CD14-positive monocyte (primary cell): Measurements from ENCODE around the gene ZBED1. TPM values are rescaled to one million over a fixed set of nuclear protein-coding genes. Genes with fewer than 3 reads are reported as not detected.

Experiments used
- DNase-seq, 3 donors: peaks; one replicate each; pipeline ENCODE4 v3.0.0-alpha.2; 2011 to 2022
- H2AFZ ChIP-seq: 2 replicates; pipeline ENCODE4 v1.6.0; 2012; ENCODE audit warnings: mild to moderate bottlenecking, low read depth, low read length, inconsistent platforms; ENCODE audit not compliant: insufficient read depth, poor library complexity, severe bottlenecking
- H3K27ac ChIP-seq, 2 donors: 1 replicate in 1 of 2; 2 replicates in 1 of 2; pipeline ENCODE4 v1.5.1; 2012 to 2013; ENCODE audit warnings: low read length in 2 of 2, control low read depth in 1 of 2, inconsistent platforms in 1 of 2, low read depth in 1 of 2, mild to moderate bottlenecking in 1 of 2
- H3K27me3 ChIP-seq, 2 donors: one replicate each; pipeline versions ENCODE4 v1.6.0 to v1.6.1; 2011 to 2013; ENCODE audit warnings: low read length in 2 of 2; ENCODE audit not compliant: control insufficient read depth in 2 of 2, insufficient read depth in 2 of 2
- H3K36me3 ChIP-seq, 2 donors: replicated peaks in 1 of 2; 1 replicate in 1 of 2; 2 replicates in 1 of 2; pipeline versions ENCODE4 v1.5.1 to v1.6.1; 2012 to 2013; ENCODE audit warnings: low read length in 2 of 2, control low read depth in 1 of 2, inconsistent platforms in 1 of 2, mild to moderate bottlenecking in 1 of 2; ENCODE audit not compliant: insufficient read depth in 2 of 2, control insufficient read depth in 1 of 2
- H3K4me1 ChIP-seq, 2 donors: 1 replicate in 1 of 2; 2 replicates in 1 of 2; pipeline versions ENCODE4 v1.5.1 to v1.6.1; 2012 to 2013; ENCODE audit warnings: low read length in 2 of 2, control low read depth in 1 of 2, inconsistent platforms in 1 of 2, mild to moderate bottlenecking in 1 of 2, moderate library complexity in 1 of 2; ENCODE audit not compliant: insufficient read depth in 2 of 2, control insufficient read depth in 1 of 2
- H3K4me2 ChIP-seq: replicated peaks from 2 replicates; pipeline ENCODE3; 2012; ENCODE audit warnings: low read length, moderate library complexity, mild to moderate bottlenecking; ENCODE audit not compliant: poor library complexity, severe bottlenecking; ENCODE audit errors: extremely low read depth
- H3K4me3 ChIP-seq, 3 experiments: fragments of 200-600 bp in 1 of 3; sonication (generic) in 1 of 3; replicated peaks in 1 of 3; 1 replicate in 2 of 3; 2 replicates in 1 of 3; pipeline ENCODE4 v1.5.1; 2011 to 2013; ENCODE audit warnings: low read length in 3 of 3, mild to moderate bottlenecking in 3 of 3, control low read depth in 2 of 3, low read depth in 2 of 3, inconsistent platforms in 1 of 3, moderate library complexity in 1 of 3
- H3K79me2 ChIP-seq: 2 replicates; pipeline ENCODE4 v1.6.0; 2012; ENCODE audit warnings: mild to moderate bottlenecking, control low read depth, inconsistent platforms, low read length, moderate library complexity; ENCODE audit not compliant: insufficient read depth
- H3K9ac ChIP-seq: 2 replicates; pipeline ENCODE4 v1.6.0; 2017; ENCODE audit warnings: low read length, mild to moderate bottlenecking; ENCODE audit not compliant: insufficient read depth, poor library complexity, severe bottlenecking
- H3K9me3 ChIP-seq, 2 donors: replicated peaks in 1 of 2; 1 replicate in 1 of 2; 2 replicates in 1 of 2; pipeline versions ENCODE4 v1.5.1 to v1.6.1; 2012 to 2013; ENCODE audit warnings: low read length in 2 of 2, control low read depth in 1 of 2; ENCODE audit not compliant: control insufficient read depth in 1 of 2, insufficient read depth in 1 of 2
- H4K20me1 ChIP-seq: 2 replicates; pipeline ENCODE4 v1.6.0; 2012; ENCODE audit warnings: mild to moderate bottlenecking, low read length, control low read depth, moderate library complexity; ENCODE audit not compliant: insufficient read depth
- H3K27ac Mint-ChIP-seq, 7 donors: one replicate each; pipeline ENCODE4 v1.8.0; 2020; ENCODE audit warnings: mild to moderate bottlenecking in 7 of 7, mixed read lengths in 7 of 7, moderate library complexity in 6 of 7, inconsistent platforms in 2 of 7
- H3K27me3 Mint-ChIP-seq, 3 donors: one replicate each; pipeline ENCODE4 v1.8.0; 2021 to 2022; ENCODE audit warnings: low read depth in 3 of 3, mild to moderate bottlenecking in 3 of 3, mixed read lengths in 3 of 3, moderate library complexity in 3 of 3, inconsistent platforms in 1 of 3
- H3K36me3 Mint-ChIP-seq, 2 donors: one replicate each; pipeline ENCODE4 v1.8.0; 2020; ENCODE audit warnings: mixed read lengths in 2 of 2, inconsistent platforms in 1 of 2, mild to moderate bottlenecking in 1 of 2
- H3K4me1 Mint-ChIP-seq: one replicate; pipeline ENCODE4 v1.8.0; 2020; ENCODE audit warnings: mild to moderate bottlenecking, mixed read lengths
- H3K4me3 Mint-ChIP-seq, 2 donors: one replicate each; pipeline ENCODE4 v1.8.0; 2020; ENCODE audit warnings: mild to moderate bottlenecking in 2 of 2, mixed read lengths in 2 of 2, moderate library complexity in 1 of 2
- H3K9me3 Mint-ChIP-seq, 7 donors: one replicate each; pipeline ENCODE4 v1.8.0; 2020 to 2022; ENCODE audit warnings: mixed read lengths in 7 of 7, mild to moderate bottlenecking in 6 of 7, moderate library complexity in 6 of 7, inconsistent platforms in 2 of 7
- WGBS: methylation state at CpG from one replicate; pipeline ENCODE4 v1.1.5; 2013; ENCODE audit warnings: missing lambda C conversion rate; ENCODE audit not compliant: insufficient coverage; 5-methylcytosine and 5-hydroxymethylcytosine counted together
- intact Hi-C, 2 donors: fragments of 100-400 bp; cut with micrococcal nuclease; formaldehyde crosslinking; loops; one replicate each; pipeline versions ENCODE4 v1.15.0 to v1.15.1; 2023
- polyA plus RNA-seq, 3 donors: library from polyadenylated mRNA; depleted of rRNA in 1 of 3; unstranded in 2 of 3; stranded (reverse) in 1 of 3; fragments of 300-500 nt in 2 of 3; fragments of >200 nt in 1 of 3; fragmentation: Illumina TruSeq in 2 of 3; gene quantifications; 1 replicate in 2 of 3; 2 replicates in 1 of 3; pipeline ENCODE4 v1.2.3, GENCODE V29; 2012 to 2021
- TF ChIP-seq, protein P1 (sequence below): fragments of 200-600 bp; IDR thresholded peaks from one replicate; pipeline ENCODE4 v1.8.0; 2022; ENCODE audit warnings: antibody characterized with exemption, mild to moderate bottlenecking

The ZBED1 gene
- polyA plus RNA-seq, 3 donors: 13.9 to 32.1 (median 23.1) TPM

DNA sequence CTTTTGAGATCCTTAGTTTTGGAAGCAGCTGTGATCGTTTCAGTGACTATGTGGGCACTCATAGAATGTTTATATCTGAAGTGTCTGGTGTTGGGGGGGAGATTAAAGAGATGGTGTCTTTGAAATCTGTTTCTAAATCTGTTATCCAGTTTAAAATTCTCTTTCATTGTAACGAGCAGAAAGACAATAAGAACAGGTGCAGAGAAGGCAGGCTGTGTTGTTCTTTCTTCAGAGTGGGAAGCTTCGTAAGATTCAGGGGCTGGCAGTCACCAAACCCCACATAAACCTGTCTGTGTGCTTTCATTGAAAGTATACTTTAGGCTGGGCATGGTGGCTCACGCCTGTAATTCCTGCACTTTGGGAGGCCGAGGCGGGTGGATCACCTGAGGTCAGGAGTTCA lies 16.3 kb upstream of the ZBED1 start:
- H2AFZ ChIP-seq: no peak overlapping the region
- H3K4me3 ChIP-seq: no peak overlapping the region
- no peak overlapping the region for H3K27ac Mint-ChIP-seq
- H3K27ac ChIP-seq: no peak overlapping the region
- H3K27me3 Mint-ChIP-seq: peaks cover 2 to 4% (median 4%) of the 10 kb centered on the region in 3 donors
- H3K9me3 ChIP-seq: no peaks in the 10 kb centered on the region
- TF ChIP-seq, protein P1, sequence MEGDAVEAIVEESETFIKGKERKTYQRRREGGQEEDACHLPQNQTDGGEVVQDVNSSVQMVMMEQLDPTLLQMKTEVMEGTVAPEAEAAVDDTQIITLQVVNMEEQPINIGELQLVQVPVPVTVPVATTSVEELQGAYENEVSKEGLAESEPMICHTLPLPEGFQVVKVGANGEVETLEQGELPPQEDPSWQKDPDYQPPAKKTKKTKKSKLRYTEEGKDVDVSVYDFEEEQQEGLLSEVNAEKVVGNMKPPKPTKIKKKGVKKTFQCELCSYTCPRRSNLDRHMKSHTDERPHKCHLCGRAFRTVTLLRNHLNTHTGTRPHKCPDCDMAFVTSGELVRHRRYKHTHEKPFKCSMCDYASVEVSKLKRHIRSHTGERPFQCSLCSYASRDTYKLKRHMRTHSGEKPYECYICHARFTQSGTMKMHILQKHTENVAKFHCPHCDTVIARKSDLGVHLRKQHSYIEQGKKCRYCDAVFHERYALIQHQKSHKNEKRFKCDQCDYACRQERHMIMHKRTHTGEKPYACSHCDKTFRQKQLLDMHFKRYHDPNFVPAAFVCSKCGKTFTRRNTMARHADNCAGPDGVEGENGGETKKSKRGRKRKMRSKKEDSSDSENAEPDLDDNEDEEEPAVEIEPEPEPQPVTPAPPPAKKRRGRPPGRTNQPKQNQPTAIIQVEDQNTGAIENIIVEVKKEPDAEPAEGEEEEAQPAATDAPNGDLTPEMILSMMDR: no peak
- DNase-seq: no peak
- WGBS: 80% methylated on average over 1 of the region's 6 CpGs
- intact Hi-C loops: no loop called here
- peaks cover 0 to 2% (median 0%) of the 10 kb centered on the region in 7 donors for H3K9me3 Mint-ChIP-seq
- H3K4me1 ChIP-seq: peaks cover 16 to 17% of the 10 kb centered on the region in 2 donors
- no peak overlapping the region for H3K4me2 ChIP-seq
- no peaks in the 10 kb centered on the region for H4K20me1 ChIP-seq
- H3K79me2 ChIP-seq: no peaks in the 10 kb centered on the region
- H3K4me1 Mint-ChIP-seq: peaks cover 2% of the 10 kb centered on the region
- H3K4me3 Mint-ChIP-seq: no peak overlapping the region
- H3K27me3 ChIP-seq: no peaks in the 10 kb centered on the region
- H3K9ac ChIP-seq: no peak overlapping the region
- no peaks in the 10 kb centered on the region for H3K36me3 Mint-ChIP-seq
- no peaks in the 10 kb centered on the region for H3K36me3 ChIP-seq

DNA sequence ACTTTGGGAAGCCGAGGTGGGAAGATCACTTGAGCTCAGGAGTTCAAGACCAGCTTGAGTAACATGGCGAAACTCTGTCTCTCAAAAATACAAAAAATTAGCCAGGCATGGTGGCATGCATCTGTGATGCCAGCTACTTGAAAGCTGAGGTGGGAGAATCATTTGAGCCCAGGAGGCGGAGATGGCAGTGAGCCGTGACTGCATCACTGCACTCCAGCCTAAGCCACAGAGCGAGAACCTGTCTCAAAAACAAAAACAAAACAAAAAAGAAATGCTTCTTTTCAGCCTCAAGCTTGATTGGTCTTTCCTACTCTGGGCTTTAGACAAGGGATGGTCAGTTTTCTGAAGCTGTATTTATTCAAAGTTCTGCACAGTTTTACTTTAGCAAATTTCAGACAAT lies 15.8 kb upstream of the ZBED1 start:
- peaks cover 2% of the 10 kb centered on the region for H3K4me1 Mint-ChIP-seq
- DNase-seq: no peak
- H3K9me3 Mint-ChIP-seq: peaks cover 0 to 2% (median 0%) of the 10 kb centered on the region in 7 donors
- WGBS: 100% methylated on average over 4 of the region's 5 CpGs
- intact Hi-C loops: no loop called here
- Histone ChIP-seq H3K79me2 (no peaks in the 10 kb centered on the region), H3K9me3 (no peaks in the 10 kb centered on the region), H3K4me3 (no peak overlapping the region), H2AFZ (no peak overlapping the region), H3K4me2 (no peak overlapping the region), H3K27me3 (no peaks in the 10 kb centered on the region), H3K27ac (no peak overlapping the region), H3K4me1 (peaks cover 12% of the 10 kb centered on the region in 2 donors), H3K9ac (no peak overlapping the region), H3K36me3 (no peaks in the 10 kb centered on the region), H4K20me1 (no peaks in the 10 kb centered on the region)
- TF ChIP-seq, protein P1: no peak
- H3K27ac Mint-ChIP-seq: no peak overlapping the region
- no peaks in the 10 kb centered on the region for H3K36me3 Mint-ChIP-seq
- no peak overlapping the region for H3K4me3 Mint-ChIP-seq
- peaks cover 2 to 4% (median 4%) of the 10 kb centered on the region in 3 donors for H3K27me3 Mint-ChIP-seq
